ENCODE results near the gene PLEKHM3.

DNA sequence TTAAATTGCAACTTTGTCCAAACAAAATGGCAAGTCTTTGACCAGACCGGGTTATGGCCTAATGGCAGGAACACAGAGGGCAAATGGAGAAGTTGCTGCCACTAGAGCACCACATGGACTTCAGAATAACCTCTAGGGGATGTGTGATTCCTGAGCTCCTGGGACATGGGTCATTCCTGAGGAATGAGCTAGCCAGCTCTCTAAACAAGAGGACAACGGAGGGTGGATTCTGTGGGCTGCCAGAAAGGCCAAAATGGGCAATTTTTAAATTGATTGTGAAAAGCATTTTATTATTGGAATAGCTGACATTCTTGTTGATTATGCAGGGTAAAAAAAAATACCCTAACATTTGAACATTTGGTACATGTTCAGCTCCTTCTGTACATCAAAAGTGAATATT, 145.8 kb downstream of the PLEKHM3 start:
- no peak for TF ChIP-seq CTCF (IDR thresholded peaks at IDR 0.05; ENCODE audit: low read depth, low read length)
- TF ChIP-seq, protein P1, sequence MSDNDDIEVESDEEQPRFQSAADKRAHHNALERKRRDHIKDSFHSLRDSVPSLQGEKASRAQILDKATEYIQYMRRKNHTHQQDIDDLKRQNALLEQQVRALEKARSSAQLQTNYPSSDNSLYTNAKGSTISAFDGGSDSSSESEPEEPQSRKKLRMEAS (IDR thresholded peaks at IDR 0.05; ENCODE audit: low read depth, low read length) = no peak
